Measurements from ENCODE around the gene TXLNA.

Gene TXLNA

GRCh38 chr1:32223683-32224082, 44.2 kb downstream of the TXLNA start:
- TF ChIP-seq CTCF (IDR thresholded peaks at IDR 0.05; ENCODE audit: control insufficient read depth, extremely low read depth, insufficient read depth) = peak; percentile 31; the same call in 1 of the 2 replicates
- no peak for DNase-seq (ENCODE audit: low read depth)
- peak overlapping the region; percentile 100 for H3K4me3 ChIP-seq (ENCODE audit: low read depth, low read length)

- peak overlapping the region; percentile 100 for H3K4me3 ChIP-seq (ENCODE audit: low read depth, low read length)
- TF ChIP-seq CTCF (IDR thresholded peaks at IDR 0.05; ENCODE audit: control insufficient read depth, extremely low read depth, insufficient read depth) = no peak
- DNase-seq (ENCODE audit: low read depth) = peak; percentile 73
Measured at GRCh38 chr1:32224285-32224684, 44.8 kb downstream of the TXLNA start.

GRCh38 chr1:32228771-32229170, 49.3 kb downstream of the TXLNA start:
- no peak for TF ChIP-seq CTCF (IDR thresholded peaks at IDR 0.05; ENCODE audit: control insufficient read depth, extremely low read depth, insufficient read depth)
- no peak overlapping the region for H3K4me3 ChIP-seq (ENCODE audit: low read depth, low read length)
- no peak for DNase-seq (ENCODE audit: low read depth)

- no peak for DNase-seq (ENCODE audit: low read depth)
- no peak overlapping the region for H3K4me3 ChIP-seq (ENCODE audit: low read depth, low read length)
- TF ChIP-seq CTCF (IDR thresholded peaks at IDR 0.05; ENCODE audit: control insufficient read depth, extremely low read depth, insufficient read depth) = no peak
Measured at GRCh38 chr1:32231843-32232432, 52.5 kb downstream of the TXLNA start.

- TF ChIP-seq CTCF (IDR thresholded peaks at IDR 0.05; ENCODE audit: control insufficient read depth, extremely low read depth, insufficient read depth) = no peak
- DNase-seq (ENCODE audit: low read depth) = no peak
Measured at GRCh38 chr1:32232558-32233304, 53.3 kb downstream of the TXLNA start.

GRCh38 chr1:32234792-32235191, 55.3 kb downstream of the TXLNA start:
- no peak for DNase-seq (ENCODE audit: low read depth)
- no peak for TF ChIP-seq CTCF (IDR thresholded peaks at IDR 0.05; ENCODE audit: control insufficient read depth, extremely low read depth, insufficient read depth)
- H3K4me3 ChIP-seq (ENCODE audit: low read depth, low read length) = no peak overlapping the region

More at GRCh38 chr1:32232558-32233304, 53.3 kb downstream of the TXLNA start:
- no peak overlapping the region for H3K4me3 ChIP-seq (ENCODE audit: low read depth, low read length)
